ENCODE measurements around the gene CSF2. TPM values are rescaled to one million over a fixed set of nuclear protein-coding genes. Genes with fewer than 3 reads are reported as not detected.

CSF2 gene
- total RNA-seq, 2 donors from 2014 or later: not detected

DNA sequence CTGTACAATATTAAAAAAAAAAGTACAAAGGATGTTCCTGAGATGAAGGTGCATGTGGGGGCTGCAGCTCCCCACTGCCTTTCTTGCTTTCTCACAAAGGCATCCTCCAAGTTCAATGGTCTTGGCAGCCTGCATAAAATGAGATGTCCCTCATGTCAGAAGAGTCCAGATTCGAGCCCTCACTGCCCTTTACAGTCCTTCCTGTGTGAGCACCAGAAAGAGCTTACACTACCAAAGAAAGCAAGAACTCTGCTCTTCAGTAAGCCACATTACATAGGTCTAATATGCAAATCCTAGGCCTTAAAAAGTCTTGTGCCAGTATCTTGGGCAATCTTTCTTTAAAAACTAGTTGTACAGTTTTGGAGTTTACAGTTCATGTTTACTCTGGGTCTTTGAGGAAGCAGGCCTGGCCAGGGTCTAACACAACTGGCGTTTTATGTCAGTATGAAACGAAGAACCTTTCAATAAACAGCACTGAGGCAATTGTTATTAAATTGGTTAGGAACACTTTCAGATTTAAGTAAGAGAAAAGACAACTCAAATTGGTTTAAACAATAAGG lies 36.0 kb downstream of the CSF2 start:
- Histone ChIP-seq H3K27me3 (replicated peaks; ENCODE audit: insufficient read depth) (no peaks in the 10 kb centered on the region), H3K4me3 (no peak overlapping the region), H3K9me3 (peaks cover 10% of the 10 kb centered on the region), H3K36me3 (no peaks in the 10 kb centered on the region), H3K27ac (no peak overlapping the region), H3K4me1 (ENCODE audit: control insufficient read depth in 1 of 2, low read depth in 2 of 2) (peaks cover 1 to 4% of the 10 kb centered on the region in 2 donors)
- TF ChIP-seq, protein P1, sequence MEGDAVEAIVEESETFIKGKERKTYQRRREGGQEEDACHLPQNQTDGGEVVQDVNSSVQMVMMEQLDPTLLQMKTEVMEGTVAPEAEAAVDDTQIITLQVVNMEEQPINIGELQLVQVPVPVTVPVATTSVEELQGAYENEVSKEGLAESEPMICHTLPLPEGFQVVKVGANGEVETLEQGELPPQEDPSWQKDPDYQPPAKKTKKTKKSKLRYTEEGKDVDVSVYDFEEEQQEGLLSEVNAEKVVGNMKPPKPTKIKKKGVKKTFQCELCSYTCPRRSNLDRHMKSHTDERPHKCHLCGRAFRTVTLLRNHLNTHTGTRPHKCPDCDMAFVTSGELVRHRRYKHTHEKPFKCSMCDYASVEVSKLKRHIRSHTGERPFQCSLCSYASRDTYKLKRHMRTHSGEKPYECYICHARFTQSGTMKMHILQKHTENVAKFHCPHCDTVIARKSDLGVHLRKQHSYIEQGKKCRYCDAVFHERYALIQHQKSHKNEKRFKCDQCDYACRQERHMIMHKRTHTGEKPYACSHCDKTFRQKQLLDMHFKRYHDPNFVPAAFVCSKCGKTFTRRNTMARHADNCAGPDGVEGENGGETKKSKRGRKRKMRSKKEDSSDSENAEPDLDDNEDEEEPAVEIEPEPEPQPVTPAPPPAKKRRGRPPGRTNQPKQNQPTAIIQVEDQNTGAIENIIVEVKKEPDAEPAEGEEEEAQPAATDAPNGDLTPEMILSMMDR (IDR thresholded peaks at IDR 0.05): no peak
- DNase-seq (ENCODE audit: low spot score): no peak
- no peak for ATAC-seq (ENCODE audit: insufficient number of reproducible peaks, low FRiP score, low read depth)

DNA sequence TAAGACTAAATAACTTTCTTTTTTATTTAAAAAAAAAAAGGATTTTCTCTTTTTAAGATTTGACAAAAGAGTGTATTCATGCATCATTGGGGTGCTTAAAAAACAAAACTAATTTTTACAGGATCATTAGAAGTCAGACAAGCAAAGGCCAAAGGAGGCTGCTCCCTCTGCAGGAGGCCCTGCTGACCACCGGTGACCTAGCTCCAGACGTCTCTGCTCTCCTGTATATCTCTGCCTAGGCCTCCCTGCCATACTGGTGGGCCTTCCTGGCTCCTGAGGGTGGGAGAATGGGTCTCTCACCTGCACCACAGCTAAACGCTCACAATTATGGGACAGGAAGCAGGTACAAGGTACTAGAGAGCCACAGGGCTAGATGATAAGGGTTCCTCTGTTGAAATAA lies 36.6 kb downstream of the CSF2 start:
- DNase-seq (ENCODE audit: low spot score) (no peak), ATAC-seq (ENCODE audit: insufficient number of reproducible peaks, low FRiP score, low read depth) (no peak)
- H3K27ac ChIP-seq: no peak overlapping the region
- peaks cover 10% of the 10 kb centered on the region for H3K9me3 ChIP-seq
- H3K27me3 ChIP-seq (replicated peaks; ENCODE audit: insufficient read depth): no peaks in the 10 kb centered on the region
- TF ChIP-seq, protein P1 (IDR thresholded peaks at IDR 0.05): no peak
- H3K4me3 ChIP-seq: no peak overlapping the region
- H3K36me3 ChIP-seq: no peaks in the 10 kb centered on the region
- no peaks in the 10 kb centered on the region for H3K4me1 ChIP-seq (ENCODE audit: control insufficient read depth in 1 of 2, low read depth in 2 of 2)

DNA sequence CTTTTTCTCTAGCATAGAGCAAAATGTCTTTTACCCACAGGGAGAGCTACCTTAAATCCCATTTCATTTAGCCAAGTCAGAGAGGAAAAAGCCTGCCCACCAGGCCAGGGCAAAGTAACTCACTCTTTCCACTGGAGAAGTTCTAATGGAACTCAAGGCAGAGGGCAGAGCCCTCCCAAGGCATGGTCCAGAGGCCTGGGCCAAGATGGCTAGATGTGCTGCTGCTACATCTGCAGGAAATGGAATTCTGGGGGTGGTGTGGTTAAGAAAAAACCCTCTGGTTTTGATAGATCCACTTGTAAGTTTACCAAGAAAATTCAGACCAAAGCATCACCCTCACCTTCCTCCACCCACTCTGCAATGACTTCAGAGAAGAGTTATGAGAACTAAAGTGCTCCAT lies 37.3 kb downstream of the CSF2 start:
- H3K4me1 ChIP-seq (ENCODE audit: control insufficient read depth in 1 of 2, low read depth in 2 of 2): no peaks in the 10 kb centered on the region
- DNase-seq (ENCODE audit: low spot score): no peak
- no peak for ATAC-seq (ENCODE audit: insufficient number of reproducible peaks, low FRiP score, low read depth)
- H3K4me3 ChIP-seq: no peak overlapping the region
- H3K27ac ChIP-seq: no peak overlapping the region
- peaks cover 10% of the 10 kb centered on the region for H3K9me3 ChIP-seq
- no peaks in the 10 kb centered on the region for H3K27me3 ChIP-seq (replicated peaks; ENCODE audit: insufficient read depth)
- TF ChIP-seq, protein P1 (IDR thresholded peaks at IDR 0.05): no peak
- H3K36me3 ChIP-seq: no peaks in the 10 kb centered on the region

DNA sequence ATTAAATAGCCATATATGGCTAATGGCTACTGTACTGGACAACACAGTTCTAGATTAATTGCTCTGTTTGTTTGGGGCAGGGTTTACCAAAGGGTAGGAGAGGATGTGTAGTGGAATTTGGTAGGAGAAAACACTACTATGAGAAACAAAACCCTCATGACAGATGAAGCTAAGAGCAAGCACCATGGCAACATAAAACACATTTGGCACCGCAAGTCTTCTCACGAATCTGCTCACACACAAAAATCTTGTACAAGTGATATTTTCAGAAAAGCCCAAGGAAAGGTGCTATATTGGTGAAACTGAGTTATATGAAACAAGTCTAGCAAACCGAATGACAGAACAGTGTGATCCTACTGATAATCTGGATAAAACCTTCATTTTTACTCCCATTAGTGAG lies 38.5 kb downstream of the CSF2 start:
- ATAC-seq (ENCODE audit: insufficient number of reproducible peaks, low FRiP score, low read depth) (no peak), DNase-seq (ENCODE audit: low spot score) (no peak)
- Histone ChIP-seq H3K9me3 (peaks cover 10% of the 10 kb centered on the region), H3K4me1 (ENCODE audit: control insufficient read depth in 1 of 2, low read depth in 2 of 2) (no peaks in the 10 kb centered on the region), H3K36me3 (no peaks in the 10 kb centered on the region), H3K4me3 (no peak overlapping the region), H3K27ac (no peak overlapping the region), H3K27me3 (replicated peaks; ENCODE audit: insufficient read depth) (no peaks in the 10 kb centered on the region)
- TF ChIP-seq, protein P1 (IDR thresholded peaks at IDR 0.05): no peak

DNA sequence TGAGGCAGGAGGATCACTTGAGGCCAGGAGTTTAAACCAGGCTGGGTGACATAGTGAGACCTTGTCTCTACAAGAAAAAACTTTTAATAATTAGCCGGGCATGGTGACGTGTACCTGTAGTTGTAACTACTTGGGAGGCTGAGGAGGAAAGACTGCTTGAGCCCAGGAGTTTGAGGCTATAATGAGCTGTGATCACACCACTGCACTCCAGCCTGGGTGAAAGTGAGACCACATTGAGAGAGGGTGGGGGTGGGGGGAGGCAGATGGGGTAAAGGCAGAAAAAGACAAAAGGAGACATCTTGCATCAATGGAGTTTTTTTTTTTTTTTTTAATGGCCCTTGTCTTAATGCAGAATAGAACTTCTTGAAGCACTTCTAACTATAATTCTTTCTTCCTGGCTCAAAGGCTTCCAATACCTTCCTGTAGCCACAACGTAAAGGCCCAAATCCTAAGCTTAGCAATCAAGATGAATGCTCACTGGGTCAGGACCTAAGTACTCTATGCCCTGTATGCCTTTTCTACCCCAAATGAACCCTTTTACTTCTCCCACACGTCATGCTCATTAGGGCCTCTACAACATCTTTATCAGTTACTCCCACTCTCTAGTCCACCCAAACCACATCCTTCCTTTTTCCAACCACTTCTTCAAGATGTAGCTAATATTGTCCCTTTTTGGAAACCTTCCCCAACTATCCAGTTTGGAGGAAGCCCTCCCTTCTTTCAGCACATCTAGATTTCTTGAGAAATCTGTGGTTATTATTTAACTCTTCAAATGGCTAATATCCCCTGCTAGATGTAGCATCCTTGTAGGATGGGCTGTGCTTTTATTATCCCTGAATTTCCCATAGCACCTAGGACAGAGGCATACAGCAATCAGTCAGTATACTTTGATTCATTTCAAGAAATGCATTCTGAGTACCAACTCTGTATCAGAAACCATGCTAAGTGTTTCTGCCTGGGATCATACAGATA lies 40.8 kb downstream of the CSF2 start:
- Histone ChIP-seq H3K36me3 (no peaks in the 10 kb centered on the region), H3K9me3 (peaks cover 10% of the 10 kb centered on the region), H3K4me3 (no peak overlapping the region), H3K27ac (no peak overlapping the region), H3K4me1 (ENCODE audit: control insufficient read depth in 1 of 2, low read depth in 2 of 2) (no peaks in the 10 kb centered on the region), H3K27me3 (replicated peaks; ENCODE audit: insufficient read depth) (no peaks in the 10 kb centered on the region)
- DNase-seq (ENCODE audit: low spot score) (no peak), ATAC-seq (ENCODE audit: insufficient number of reproducible peaks, low FRiP score, low read depth) (no peak)
- TF ChIP-seq, protein P1 (IDR thresholded peaks at IDR 0.05): no peak
